DOHH2 (cell line): ENCODE measurements around the gene KAT7.
A peak's percentile ranks its signal among the peaks of the same experiment; 100 is the strongest.

Experiments used
- H3F3A ChIP-seq: fragments of 200-600 bp; sonication (generic), shearing (Covaris generic); 2 replicates; pipeline ENCODE4 v1.6.0; 2016; ENCODE audit warnings: antibody characterized with exemption, mild to moderate bottlenecking; ENCODE audit not compliant: control insufficient read depth, insufficient read depth
- H3K27ac ChIP-seq: fragments of 200-600 bp; sonication (generic); 2 replicates; pipeline ENCODE4 v1.5.1; 2014; ENCODE audit warnings: low read depth, mild to moderate bottlenecking, low read length, moderate library complexity
- H3K27me3 ChIP-seq: fragments of 200-600 bp; sonication (generic); 2 replicates; pipeline ENCODE4 v1.6.1; 2014; ENCODE audit warnings: mild to moderate bottlenecking, low read length, mixed read lengths; ENCODE audit not compliant: control insufficient read depth
- H3K36me3 ChIP-seq: fragments of 200-600 bp; sonication (generic); 2 replicates; pipeline ENCODE4 v1.6.1; 2014; ENCODE audit warnings: mild to moderate bottlenecking, low read length, moderate library complexity, mixed read lengths; ENCODE audit not compliant: control insufficient read depth
- H3K4me1 ChIP-seq: fragments of 200-600 bp; sonication (generic); 2 replicates; pipeline ENCODE4 v1.6.1; 2014; ENCODE audit warnings: mild to moderate bottlenecking, low read length, mixed read lengths; ENCODE audit not compliant: control insufficient read depth
- H3K4me2 ChIP-seq: fragments of 200-600 bp; sonication (generic); 2 replicates; pipeline ENCODE4 v1.6.0; 2014; ENCODE audit warnings: mild to moderate bottlenecking, low read length, moderate library complexity
- H3K4me3 ChIP-seq: fragments of 200-600 bp; sonication (generic); 2 replicates; pipeline ENCODE4 v1.5.1; 2014; ENCODE audit warnings: mild to moderate bottlenecking, low read length, mixed read lengths
- H3K79me2 ChIP-seq: fragments of 200-600 bp; sonication (generic); 2 replicates; pipeline ENCODE4 v1.6.1; 2014; ENCODE audit warnings: mild to moderate bottlenecking, low read length, mixed read lengths; ENCODE audit not compliant: control insufficient read depth
- H3K9me2 ChIP-seq: fragments of 200-600 bp; sonication (generic); replicated peaks from 2 replicates; pipeline ENCODE4 v1.6.1; 2014; ENCODE audit warnings: mild to moderate bottlenecking, low read length, mixed read lengths; ENCODE audit not compliant: control insufficient read depth
- H3K9me3 ChIP-seq: fragments of 200-600 bp; sonication (generic); 2 replicates; pipeline ENCODE4 v1.6.1; 2014; ENCODE audit warnings: antibody characterized with exemption, low read length, mixed read lengths; ENCODE audit not compliant: control insufficient read depth, insufficient read depth
- H4K20me1 ChIP-seq: fragments of 200-600 bp; sonication (generic); 2 replicates; pipeline ENCODE4 v1.6.0; 2014; ENCODE audit warnings: low read depth, mild to moderate bottlenecking, antibody characterized with exemption, low read length, moderate library complexity; ENCODE audit not compliant: control insufficient read depth, insufficient read depth
- EZH2phosphoT487 ChIP-seq: fragments of 200-600 bp; sonication (generic); IDR thresholded peaks from 2 replicates; pipeline ENCODE4 v1.6.1; 2017; ENCODE audit warnings: borderline replicate concordance, mild to moderate bottlenecking, antibody characterized with exemption, low read length, moderate library complexity, mixed read lengths
- TF ChIP-seq, protein P1 (sequence below): fragments of 200-600 bp; sonication (generic); IDR thresholded peaks from one replicate; pipeline ENCODE4 v1.5.1; 2014; ENCODE audit warnings: antibody characterized with exemption, mild to moderate bottlenecking, low read depth, low read length; ENCODE audit not compliant: poor library complexity, severe bottlenecking

The KAT7 gene

DNA sequence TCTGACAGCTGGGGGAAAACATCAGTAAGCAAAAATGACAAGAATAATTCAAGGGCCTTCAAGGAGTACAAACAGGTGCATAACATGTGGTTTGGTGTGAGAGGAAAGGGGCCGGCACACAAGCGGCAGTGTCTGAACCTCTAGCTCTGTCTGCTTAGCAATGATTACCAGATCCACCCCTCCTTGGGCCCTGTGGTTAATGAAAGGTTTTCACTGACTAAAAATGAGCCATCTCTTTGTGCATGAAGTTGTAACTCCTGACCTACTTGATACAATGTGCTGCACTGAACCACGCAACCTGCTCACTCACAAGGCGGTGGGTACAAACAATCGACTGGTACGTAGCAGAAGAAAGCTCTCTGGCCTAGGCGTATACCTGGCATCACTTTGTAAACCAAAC lies 39.7 kb upstream of the KAT7 start:
- no peaks in the 10 kb centered on the region for H4K20me1 ChIP-seq
- H3K4me3 ChIP-seq = peak overlapping the region; percentile 21
- no peak overlapping the region for H3K27ac ChIP-seq
- H3K9me2 ChIP-seq = no peaks in the 10 kb centered on the region
- 0 out of 2 replicates have a peak, but pooled peaks cover 6% of the 10 kb centered on the region for H3F3A ChIP-seq
- H3K4me1 ChIP-seq = peaks cover 55% of the 10 kb centered on the region
- H3K9me3 ChIP-seq = no peaks in the 10 kb centered on the region
- peaks cover 17% of the 10 kb centered on the region for H3K36me3 ChIP-seq
- no peak for TF ChIP-seq EZH2phosphoT487
- TF ChIP-seq, protein P1, sequence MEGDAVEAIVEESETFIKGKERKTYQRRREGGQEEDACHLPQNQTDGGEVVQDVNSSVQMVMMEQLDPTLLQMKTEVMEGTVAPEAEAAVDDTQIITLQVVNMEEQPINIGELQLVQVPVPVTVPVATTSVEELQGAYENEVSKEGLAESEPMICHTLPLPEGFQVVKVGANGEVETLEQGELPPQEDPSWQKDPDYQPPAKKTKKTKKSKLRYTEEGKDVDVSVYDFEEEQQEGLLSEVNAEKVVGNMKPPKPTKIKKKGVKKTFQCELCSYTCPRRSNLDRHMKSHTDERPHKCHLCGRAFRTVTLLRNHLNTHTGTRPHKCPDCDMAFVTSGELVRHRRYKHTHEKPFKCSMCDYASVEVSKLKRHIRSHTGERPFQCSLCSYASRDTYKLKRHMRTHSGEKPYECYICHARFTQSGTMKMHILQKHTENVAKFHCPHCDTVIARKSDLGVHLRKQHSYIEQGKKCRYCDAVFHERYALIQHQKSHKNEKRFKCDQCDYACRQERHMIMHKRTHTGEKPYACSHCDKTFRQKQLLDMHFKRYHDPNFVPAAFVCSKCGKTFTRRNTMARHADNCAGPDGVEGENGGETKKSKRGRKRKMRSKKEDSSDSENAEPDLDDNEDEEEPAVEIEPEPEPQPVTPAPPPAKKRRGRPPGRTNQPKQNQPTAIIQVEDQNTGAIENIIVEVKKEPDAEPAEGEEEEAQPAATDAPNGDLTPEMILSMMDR = no peak
- peak overlapping the region; percentile 62 for H3K4me2 ChIP-seq
- no peaks in the 10 kb centered on the region for H3K27me3 ChIP-seq
- peaks cover 6% of the 10 kb centered on the region; the same call in 1 of the 2 replicates for H3K79me2 ChIP-seq

DNA sequence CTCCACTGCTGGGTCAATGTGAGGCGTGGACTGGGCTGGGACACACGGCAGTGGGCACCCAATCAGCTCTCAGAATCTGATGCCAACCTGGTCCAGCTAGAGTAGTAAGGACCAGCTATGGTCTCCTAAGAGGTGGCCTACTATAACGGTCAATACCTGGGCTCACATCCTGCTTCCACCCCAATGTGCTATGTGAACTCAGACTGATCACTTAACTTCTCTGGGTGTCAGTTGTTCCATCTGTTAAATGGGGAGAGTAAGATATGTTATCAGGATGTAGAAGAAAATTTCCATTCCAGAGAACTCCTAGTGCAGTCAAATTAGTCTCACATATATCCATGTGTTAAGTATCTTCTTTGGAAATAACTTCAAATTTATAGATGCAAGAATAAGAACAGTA lies 38.8 kb upstream of the KAT7 start:
- TF ChIP-seq, protein P1 = no peak
- TF ChIP-seq EZH2phosphoT487 = no peak
- Histone ChIP-seq H3K36me3 (peaks cover 17% of the 10 kb centered on the region), H3K9me2 (no peaks in the 10 kb centered on the region), H3K4me2 (no peak overlapping the region), H3K9me3 (no peaks in the 10 kb centered on the region), H3K4me1 (peaks cover 48% of the 10 kb centered on the region), H3K4me3 (no peak overlapping the region), H3K27ac (no peak overlapping the region), H3K27me3 (no peaks in the 10 kb centered on the region), H4K20me1 (no peaks in the 10 kb centered on the region), H3K79me2 (peaks cover 6% of the 10 kb centered on the region; the same call in 1 of the 2 replicates), H3F3A (0 out of 2 replicates have a peak, but pooled peaks cover 6% of the 10 kb centered on the region)

DNA sequence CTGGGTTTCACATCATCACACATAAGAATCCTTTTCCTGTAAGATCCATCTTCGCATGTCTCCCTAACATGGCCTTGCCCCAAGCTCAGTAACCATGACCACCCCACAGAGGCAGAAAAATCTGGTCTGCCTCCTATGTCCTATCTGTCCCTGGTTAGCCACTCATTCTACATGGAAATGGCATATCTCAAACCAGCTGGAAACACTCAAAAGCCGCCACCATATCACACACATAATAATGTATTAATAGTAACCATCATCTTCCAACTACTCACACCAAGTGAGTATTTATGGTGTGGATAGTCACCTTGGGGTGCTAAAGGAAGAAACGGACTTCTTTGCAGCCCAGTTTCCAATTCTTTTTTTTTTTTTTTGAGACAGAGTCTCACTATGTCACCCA lies 36.0 kb upstream of the KAT7 start:
- 0 out of 2 replicates have a peak, but pooled peaks cover 3% of the 10 kb centered on the region for H3F3A ChIP-seq
- H3K9me2 ChIP-seq = no peaks in the 10 kb centered on the region
- no peaks in the 10 kb centered on the region for H3K27me3 ChIP-seq
- H3K4me1 ChIP-seq = peaks cover 20% of the 10 kb centered on the region
- no peak overlapping the region for H3K27ac ChIP-seq
- no peaks in the 10 kb centered on the region for H4K20me1 ChIP-seq
- no peaks in the 10 kb centered on the region for H3K9me3 ChIP-seq
- TF ChIP-seq EZH2phosphoT487 = no peak
- TF ChIP-seq, protein P1 = no peak
- no peak overlapping the region for H3K4me3 ChIP-seq
- no peaks in the 10 kb centered on the region for H3K79me2 ChIP-seq
- H3K4me2 ChIP-seq = no peak overlapping the region
- H3K36me3 ChIP-seq = peaks cover 13% of the 10 kb centered on the region
